ENCODE measurements around the gene LGI1.

Gene LGI1

DNA sequence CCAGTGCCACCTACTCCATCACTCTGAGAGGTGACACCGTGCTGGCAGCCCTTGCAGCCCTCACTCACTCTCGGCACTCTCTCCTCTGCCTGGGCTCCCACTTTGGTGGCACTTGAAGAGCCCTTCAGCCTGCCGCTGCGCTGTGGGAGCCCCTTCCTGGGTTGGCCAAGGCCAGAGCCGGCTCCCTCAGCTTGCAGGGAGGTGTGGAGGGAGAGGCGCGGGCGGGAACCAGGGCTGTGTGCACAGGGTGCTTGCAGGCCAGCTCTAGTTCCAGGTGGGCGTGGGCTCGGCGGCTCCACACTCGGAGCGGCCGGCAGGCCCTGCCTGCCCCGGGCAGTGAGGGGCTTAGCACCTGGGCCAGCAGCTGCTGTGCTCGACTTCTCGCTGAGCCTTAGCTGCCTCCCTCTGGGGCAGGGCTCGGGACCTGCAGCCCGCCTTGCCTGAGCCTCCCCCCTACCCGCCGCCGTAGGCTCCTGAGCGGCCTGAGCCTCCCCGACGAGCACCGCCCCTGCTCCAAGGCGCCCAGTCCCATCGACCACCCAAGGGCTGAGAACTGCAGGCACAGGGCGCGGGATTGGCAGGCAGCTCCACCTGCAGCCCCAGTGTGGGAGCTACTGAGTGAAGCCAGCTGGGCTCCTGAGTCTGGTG is 87.4 kb downstream of the LGI1 start:
- no peak for DNase-seq (ENCODE audit: extremely low read depth in 1 of 2, low read depth in 1 of 2)

Measured in stimulated activated CD8-positive, alpha-beta memory T cell treated with anti-CD3 and anti-CD28 coated beads, Interleukin-7, amount 100 ng/mL, for 48 hours (primary cell).